Endothelial cell of umbilical vein (primary cell): ENCODE results near the gene SPTLC2. TPM values are rescaled to one million over a fixed set of nuclear protein-coding genes. Genes with fewer than 3 reads are reported as not detected.

Source experiments
- BruUV-seq: library from RNA; stranded (reverse); fragments of 400-500 nt; replicated peaks from 2 replicates; lab custom pipeline; 2021; lab: Mats Ljungman, UMichigan
- CTCF ChIA-PET: fragments of 300-600, 350-600 bp; sonication (Branson Sonifier 250); formaldehyde crosslinking; loops from one replicate; lab custom pipeline; 2021; ENCODE audit warnings: antibody characterized with exemption, inconsistent platforms; lab: Charles Lee
- POLR2A ChIA-PET: fragments of 300-600, 350-600 bp; sonication (Branson Sonifier 250); formaldehyde crosslinking; loops from one replicate; lab custom pipeline; 2021; ENCODE audit warnings: antibody characterized with exemption, inconsistent platforms; lab: Charles Lee
- DNase-seq: peaks from one replicate; pipeline ENCODE4 v3.0.0-alpha.2; 2011; ENCODE audit warnings: low read depth, low spot score
- FAIRE-seq: peaks from 2 replicates; lab custom pipeline; 2011; peaks lifted over from hg19 to GRCh38; lab: Jason Lieb, UNC
- H2AFZ ChIP-seq: 2 replicates; pipeline ENCODE4 v1.6.0; 2012; ENCODE audit warnings: low read depth, low read length, control low read depth, inconsistent platforms
- H3K27ac ChIP-seq: 2 replicates; pipeline ENCODE4 v1.5.1; 2011; ENCODE audit warnings: low read depth, mild to moderate bottlenecking, control low read depth, low read length, moderate library complexity; ENCODE audit not compliant: insufficient read depth
- H3K27me3 ChIP-seq, 2 experiments: 2 replicates each; pipeline versions ENCODE4 v1.6.0 to v1.6.1; 2011; ENCODE audit warnings: low read length in 2 of 2, mixed read lengths in 1 of 2; ENCODE audit not compliant: control insufficient read depth in 2 of 2, insufficient read depth in 2 of 2
- H3K36me3 ChIP-seq, 2 experiments: 2 replicates in 1 of 2; 3 replicates in 1 of 2; pipeline ENCODE4 v1.5.1; 2011; ENCODE audit warnings: low read length in 2 of 2, mild to moderate bottlenecking in 1 of 2, moderate library complexity in 1 of 2; ENCODE audit not compliant: control insufficient read depth in 2 of 2, insufficient read depth in 2 of 2; ENCODE audit errors: extremely low read depth in 1 of 2
- H3K4me1 ChIP-seq: 3 replicates; pipeline ENCODE4 v1.5.1; 2011; ENCODE audit warnings: mild to moderate bottlenecking, low read length; ENCODE audit not compliant: control insufficient read depth, insufficient read depth; ENCODE audit errors: extremely low read depth
- H3K4me2 ChIP-seq: 2 replicates; pipeline ENCODE4 v1.6.1; 2011; ENCODE audit warnings: low read length, control low read depth, mixed read lengths; ENCODE audit not compliant: insufficient read depth
- H3K4me3 ChIP-seq, 3 experiments: fragments of 200-600 bp in 1 of 3; sonication (generic), shearing (Covaris generic) in 1 of 3; replicated peaks in 1 of 3; 2 replicates each; pipeline ENCODE4 v1.5.1; 2011 to 2016; ENCODE audit warnings: control low read depth in 3 of 3, low read length in 3 of 3, mild to moderate bottlenecking in 2 of 3, inconsistent platforms in 1 of 3, low read depth in 1 of 3, moderate library complexity in 1 of 3; ENCODE audit not compliant: insufficient read depth in 1 of 3
- H3K79me2 ChIP-seq: 2 replicates; pipeline ENCODE4 v1.6.0; 2012; ENCODE audit warnings: low read length, inconsistent platforms; ENCODE audit not compliant: control insufficient read depth, insufficient read depth
- H3K9ac ChIP-seq: replicated peaks from 2 replicates; pipeline ENCODE3; 2011; ENCODE audit warnings: low read length, control low read depth; ENCODE audit not compliant: insufficient read depth; ENCODE audit errors: extremely low read depth
- H3K9me1 ChIP-seq: replicated peaks from 3 replicates; pipeline ENCODE4 v1.6.0; 2011; ENCODE audit warnings: mild to moderate bottlenecking, low read length; ENCODE audit not compliant: control insufficient read depth, insufficient read depth; ENCODE audit errors: extremely low read depth
- H3K9me3 ChIP-seq: replicated peaks from 2 replicates; pipeline ENCODE4 v1.5.1; 2012; ENCODE audit warnings: low read length, inconsistent platforms; ENCODE audit not compliant: control insufficient read depth, insufficient read depth
- H4K20me1 ChIP-seq: replicated peaks from 2 replicates; pipeline ENCODE3; 2011; ENCODE audit warnings: mild to moderate bottlenecking, low read length; ENCODE audit not compliant: control insufficient read depth, insufficient read depth; ENCODE audit errors: extremely low read depth
- EZH2 ChIP-seq: IDR thresholded peaks from 2 replicates; pipeline ENCODE4 v1.6.1; 2012; ENCODE audit warnings: borderline replicate concordance, low read depth, mild to moderate bottlenecking, moderate library complexity, low read length, inconsistent platforms; ENCODE audit not compliant: severe bottlenecking
- GATA2 ChIP-seq: IDR thresholded peaks from 2 replicates; pipeline ENCODE4 v1.7.0; 2011; ENCODE audit warnings: low read depth, mild to moderate bottlenecking, moderate library complexity, mixed read lengths, low read length; ENCODE audit not compliant: insufficient read length, insufficient read depth
- JUN ChIP-seq: IDR thresholded peaks from 2 replicates; pipeline ENCODE4 v1.6.1; 2011; ENCODE audit warnings: borderline replicate concordance, low read depth; ENCODE audit not compliant: insufficient read length, insufficient read depth
- MYC ChIP-seq: IDR thresholded peaks from one replicate; pipeline ENCODE4 v1.6.1; 2011; ENCODE audit warnings: mild to moderate bottlenecking, low read depth, low read length
- POLR2A ChIP-seq: IDR thresholded peaks from 2 replicates; pipeline ENCODE4 v1.6.1; 2012; ENCODE audit warnings: low read depth, mild to moderate bottlenecking, control low read depth, low read length
- POLR2AphosphoS5 ChIP-seq: IDR thresholded peaks from 2 replicates; pipeline ENCODE4 v1.6.1; 2012; ENCODE audit warnings: low read depth, mild to moderate bottlenecking, control low read depth, low read length, moderate library complexity; ENCODE audit not compliant: insufficient read depth
- dilution Hi-C: fragments of 300-500 bp; cut with MboI; formaldehyde crosslinking; loops from one replicate; pipeline ENCODE4 v1.15.0; 2019; ENCODE audit warnings: low sequenced_read_pairs; ENCODE audit not compliant: extremely low pct_ligation_motif_present
- intact Hi-C: fragments of 100-400 bp; cut with micrococcal nuclease; formaldehyde crosslinking; loops from one replicate; pipeline ENCODE4 v1.10.0; 2022
- polyA plus RNA-seq, 4 experiments: library from polyadenylated mRNA; depleted of rRNA in 3 of 4; stranded (reverse) in 3 of 4; unstranded in 1 of 4; fragments of >200 nt; gene quantifications; 2 replicates each; pipeline versions ENCODE4 v1.2.1 to v1.2.3, GENCODE V29; 2011 to 2012; ENCODE audit warnings: missing spikeins in 1 of 4
- total RNA-seq: library from RNA; stranded (reverse); gene quantifications from 2 replicates; pipeline ENCODE4 v1.2.3, GENCODE V29; 2021
- TF ChIP-seq, protein P1 (sequence below): IDR thresholded peaks from 2 replicates; pipeline ENCODE4 v1.6.1; 2011; ENCODE audit not compliant: insufficient read depth, insufficient read length

Gene SPTLC2
- total and polyA plus RNA-seq, 2 donors (not counting 3 experiments of a cell fraction or from before 2014, with no cell fraction given): 19.1 to 71.3 TPM

DNA sequence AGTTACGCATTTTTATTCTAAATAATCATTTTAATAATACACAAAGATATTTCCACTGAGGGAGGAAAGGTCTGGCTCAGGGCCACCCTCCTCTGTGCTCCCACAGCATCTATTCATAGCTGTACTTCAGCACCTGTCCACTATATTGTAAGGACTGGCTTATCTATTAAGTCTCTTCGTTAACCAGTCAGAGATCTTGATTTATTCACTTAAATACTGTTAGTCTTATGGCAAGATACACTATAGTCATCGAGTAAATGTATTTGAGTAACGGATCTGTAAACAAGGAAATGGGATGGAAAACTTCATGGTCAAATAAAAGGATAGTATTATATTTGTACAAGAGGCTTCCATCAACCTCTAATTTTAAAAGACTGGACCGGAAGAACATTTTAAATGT is 54.6 kb downstream of the SPTLC2 start:
- Histone ChIP-seq H3K4me3 (no peak overlapping the region), H3K4me1 (no peaks in the 10 kb centered on the region), H2AFZ (no peak overlapping the region), H3K9me1 (no peaks in the 10 kb centered on the region), H3K9ac (no peak overlapping the region), H3K36me3 (peaks cover 2 to 10% of the 10 kb centered on the region in 2 experiments), H3K79me2 (peaks cover 4% of the 10 kb centered on the region), H4K20me1 (no peaks in the 10 kb centered on the region), H3K4me2 (no peak overlapping the region), H3K27me3 (no peaks in the 10 kb centered on the region), H3K27ac (no peak overlapping the region), H3K9me3 (no peaks in the 10 kb centered on the region)
- TF ChIP-seq EZH2 (no peak), POLR2AphosphoS5 (no peak), MYC (no peak), JUN (no peak), GATA2 (no peak), POLR2A (no peak)
- TF ChIP-seq, protein P1, sequence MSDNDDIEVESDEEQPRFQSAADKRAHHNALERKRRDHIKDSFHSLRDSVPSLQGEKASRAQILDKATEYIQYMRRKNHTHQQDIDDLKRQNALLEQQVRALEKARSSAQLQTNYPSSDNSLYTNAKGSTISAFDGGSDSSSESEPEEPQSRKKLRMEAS: no peak
- intact Hi-C loops: no loop called here
- dilution Hi-C loops: no loop called here
- DNase-seq: no peak
- BruUV-seq: no TSS peak
- ChIA-PET CTCF (no interaction called here), POLR2A (no interaction called here)
- no peak for FAIRE-seq

DNA sequence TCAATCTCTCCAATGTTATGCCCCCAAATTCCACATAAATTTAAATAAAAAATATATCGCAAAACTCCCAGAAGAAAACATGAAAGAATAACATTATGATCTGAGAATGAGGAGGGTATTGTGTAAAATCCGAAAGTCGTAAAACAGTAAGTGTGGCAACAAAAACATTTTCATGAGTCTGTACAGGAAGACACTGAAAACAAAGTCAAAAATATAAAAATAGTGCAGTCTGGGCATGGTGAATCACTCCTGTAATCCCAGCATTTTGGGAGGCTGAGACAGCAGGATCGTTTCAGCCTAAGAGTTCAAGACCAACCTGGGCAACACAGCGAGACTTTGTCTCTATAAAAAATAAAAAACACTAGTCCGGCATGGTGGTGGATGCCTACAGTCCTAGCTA is 57.1 kb downstream of the SPTLC2 start:
- ChIA-PET CTCF (interaction anchor here (1.0 kb wide), 1 partner anchor 49 kb away, joined by 3 read pairs; no protein-coding TSS in a partner anchor), POLR2A (no interaction called here)
- H3K4me1 ChIP-seq: no peaks in the 10 kb centered on the region
- intact Hi-C loops (loop anchor here (10.0 kb wide), 2 partner anchors 145 to 405 kb away; partner anchors contain the start of genes ALKBH1 and SLIRP), dilution Hi-C loops (no loop called here)
- no peak overlapping the region for H3K4me3 ChIP-seq
- H3K9me1 ChIP-seq: no peaks in the 10 kb centered on the region
- no peaks in the 10 kb centered on the region for H3K27me3 ChIP-seq
- no TSS peak for BruUV-seq
- peaks cover 6 to 10% of the 10 kb centered on the region in 2 experiments for H3K36me3 ChIP-seq
- H4K20me1 ChIP-seq: no peaks in the 10 kb centered on the region
- no peak overlapping the region for H3K27ac ChIP-seq
- DNase-seq: peak; percentile 71
- peaks cover 1% of the 10 kb centered on the region for H3K79me2 ChIP-seq
- H3K9ac ChIP-seq: no peak overlapping the region
- H3K9me3 ChIP-seq: no peaks in the 10 kb centered on the region
- no peak overlapping the region for H3K4me2 ChIP-seq
- no peak for FAIRE-seq
- TF ChIP-seq GATA2 (no peak), EZH2 (no peak), MYC (no peak)
- H2AFZ ChIP-seq: no peak overlapping the region
